Lower leg skin (tissue), 3 donors: Measurements from ENCODE around the gene SZRD1.

Source experiments
- CTCF ChIP-seq, 3 donors: fragments of 450-650 bp; IDR thresholded peaks; one replicate each; pipeline ENCODE4 v1.5.1; 2016; ENCODE audit warnings: antibody characterized with exemption in 3 of 3, mild to moderate bottlenecking in 3 of 3, moderate library complexity in 2 of 3
- POLR2A ChIP-seq, 2 donors: fragments of 450-650 bp; IDR thresholded peaks; one replicate each; pipeline ENCODE4 v1.6.1; 2016 to 2017; ENCODE audit warnings: antibody characterized with exemption in 2 of 2, mild to moderate bottlenecking in 1 of 2, moderate library complexity in 1 of 2

GRCh38 chr1:16402742-16403141 lies 35.7 kb downstream of the SZRD1 start:
- no peak for TF ChIP-seq POLR2A (IDR thresholded peaks at IDR 0.05)
- no peak for TF ChIP-seq CTCF (IDR thresholded peaks at IDR 0.05)
